NCI-H1694 (cell line): ENCODE data around the gene PLIN4.
"Not testable (repeated sequence)": the region's sequence is repeated elsewhere in the genome, so short reads cannot be mapped to it uniquely, and the experiment has no call there.

ENCODE experiments used
- DNase-seq: peaks from one replicate; lab custom pipeline; 2025; lab: John Stamatoyannopoulos, UW

PLIN4 gene

GRCh38 chr19:4543842-4544647 lies 25.8 kb upstream of the PLIN4 start:
- DNase-seq, result no peak

GRCh38 chr19:4542896-4543841 lies 24.9 kb upstream of the PLIN4 start:
- no peak for DNase-seq

GRCh38 chr19:4541806-4542145 lies 23.5 kb upstream of the PLIN4 start:
- DNase-seq, result not testable (repeated sequence)

GRCh38 chr19:4541114-4541805 lies 23.0 kb upstream of the PLIN4 start:
- DNase-seq, result no peak

- DNase-seq, result no peak
Observed at GRCh38 chr19:4539693-4540581, 21.7 kb upstream of the PLIN4 start, which contains the start of gene LRG1. TSS of gene LRG1 (minus strand) at chr19:4540036. CDS start at chr19:4540013, 23 bp downstream.

GRCh38 chr19:4539169-4539692 lies 20.9 kb upstream of the PLIN4 start:
- DNase-seq, result no peak

- no peak for DNase-seq
Observed at GRCh38 chr19:4538601-4538954, 20.3 kb upstream of the PLIN4 start.

- no peak for DNase-seq
Observed at GRCh38 chr19:4537953-4538600, 19.8 kb upstream of the PLIN4 start.

- DNase-seq, result no peak
Observed at GRCh38 chr19:4536798-4537197, 18.5 kb upstream of the PLIN4 start.

GRCh38 chr19:4534836-4535658 lies 16.8 kb upstream of the PLIN4 start, which contains the start of gene PLIN5:
TSS of gene PLIN5 (minus strand) at chr19:4535224. CDS start at chr19:4534074, 1,150 bp downstream.
- DNase-seq, result peak; percentile 61

- DNase-seq, result no peak
Observed at GRCh38 chr19:4533835-4534424, 15.6 kb upstream of the PLIN4 start.

GRCh38 chr19:4533334-4533733 lies 15.0 kb upstream of the PLIN4 start:
- no peak for DNase-seq

- no peak for DNase-seq
Observed at GRCh38 chr19:4531562-4532165, 13.4 kb upstream of the PLIN4 start.

- no peak for DNase-seq
Observed at GRCh38 chr19:4529924-4530522, 11.7 kb upstream of the PLIN4 start.

- no peak for DNase-seq
Observed at GRCh38 chr19:4528843-4529242, 10.6 kb upstream of the PLIN4 start.

- not testable (repeated sequence) for DNase-seq
Observed at GRCh38 chr19:4527377-4527776, 9.1 kb upstream of the PLIN4 start.

GRCh38 chr19:4525563-4526002 lies 7.3 kb upstream of the PLIN4 start:
- DNase-seq, result no peak
